MCF 10A (cell line): Measurements from ENCODE around the gene PSMD13. TPM values are rescaled to one million over a fixed set of nuclear protein-coding genes. Genes with fewer than 3 reads are reported as not detected.

Experiments used
- BruUV-seq: library from RNA; stranded (reverse); fragments of 400-500 nt; replicated peaks from 2 replicates; lab custom pipeline; 2021; lab: Mats Ljungman, UMichigan
- CTCF ChIA-PET: fragments of 300-600 bp; sonication (Branson Sonifier 250); formaldehyde crosslinking; extraction: SDS; loops from one replicate; lab custom pipeline; 2021; ENCODE audit warnings: antibody characterized with exemption, inconsistent platforms; lab: Yijun Ruan, JAX
- POLR2A ChIA-PET: fragments of 300-600, 350-650 bp; sonication (Branson Sonifier 250); formaldehyde crosslinking; extraction: SDS; loops from one replicate; lab custom pipeline; 2020; ENCODE audit warnings: antibody characterized with exemption, inconsistent platforms; lab: Yijun Ruan, JAX
- DNase-seq: peaks from one replicate; pipeline ENCODE4 v3.0.0-alpha.2; 2018; ENCODE audit not compliant: unreplicated experiment
- H3K27ac Mint-ChIP-seq: one replicate; pipeline ENCODE4 v1.8.0; 2022; ENCODE audit warnings: mild to moderate bottlenecking, low read depth, mixed read lengths; ENCODE audit not compliant: unreplicated experiment
- H3K27me3 Mint-ChIP-seq: one replicate; pipeline ENCODE4 v1.8.0; 2022; ENCODE audit warnings: mixed read lengths; ENCODE audit not compliant: insufficient read depth, unreplicated experiment
- H3K36me3 Mint-ChIP-seq: one replicate; pipeline ENCODE4 v1.8.0; 2022; ENCODE audit warnings: mild to moderate bottlenecking, moderate library complexity, mixed read lengths; ENCODE audit not compliant: insufficient read depth, unreplicated experiment
- H3K4me1 Mint-ChIP-seq: one replicate; pipeline ENCODE4 v1.8.0; 2022; ENCODE audit warnings: mixed read lengths; ENCODE audit not compliant: insufficient read depth, unreplicated experiment
- H3K4me3 Mint-ChIP-seq: one replicate; pipeline ENCODE4 v1.8.0; 2022; ENCODE audit warnings: mild to moderate bottlenecking, moderate library complexity, mixed read lengths; ENCODE audit not compliant: unreplicated experiment
- H3K9me3 Mint-ChIP-seq: one replicate; pipeline ENCODE4 v1.8.0; 2022; ENCODE audit warnings: mixed read lengths; ENCODE audit not compliant: unreplicated experiment
- intact Hi-C: fragments of 100-400 bp; cut with micrococcal nuclease; formaldehyde crosslinking; loops from 2 replicates; pipeline ENCODE4 v1.14.1; 2022
- total RNA-seq: library from RNA; stranded (reverse); gene quantifications from 2 replicates; pipeline ENCODE4 v1.2.3, GENCODE V29; 2022
- TF ChIP-seq, protein P1 (sequence below): fragments of 200-600 bp; IDR thresholded peaks from one replicate; pipeline ENCODE4 v1.8.0; 2022; ENCODE audit warnings: antibody characterized with exemption, mild to moderate bottlenecking; ENCODE audit not compliant: unreplicated experiment

PSMD13 gene
- total RNA-seq, 1 experiment from 2014 or later = 103 TPM

DNA sequence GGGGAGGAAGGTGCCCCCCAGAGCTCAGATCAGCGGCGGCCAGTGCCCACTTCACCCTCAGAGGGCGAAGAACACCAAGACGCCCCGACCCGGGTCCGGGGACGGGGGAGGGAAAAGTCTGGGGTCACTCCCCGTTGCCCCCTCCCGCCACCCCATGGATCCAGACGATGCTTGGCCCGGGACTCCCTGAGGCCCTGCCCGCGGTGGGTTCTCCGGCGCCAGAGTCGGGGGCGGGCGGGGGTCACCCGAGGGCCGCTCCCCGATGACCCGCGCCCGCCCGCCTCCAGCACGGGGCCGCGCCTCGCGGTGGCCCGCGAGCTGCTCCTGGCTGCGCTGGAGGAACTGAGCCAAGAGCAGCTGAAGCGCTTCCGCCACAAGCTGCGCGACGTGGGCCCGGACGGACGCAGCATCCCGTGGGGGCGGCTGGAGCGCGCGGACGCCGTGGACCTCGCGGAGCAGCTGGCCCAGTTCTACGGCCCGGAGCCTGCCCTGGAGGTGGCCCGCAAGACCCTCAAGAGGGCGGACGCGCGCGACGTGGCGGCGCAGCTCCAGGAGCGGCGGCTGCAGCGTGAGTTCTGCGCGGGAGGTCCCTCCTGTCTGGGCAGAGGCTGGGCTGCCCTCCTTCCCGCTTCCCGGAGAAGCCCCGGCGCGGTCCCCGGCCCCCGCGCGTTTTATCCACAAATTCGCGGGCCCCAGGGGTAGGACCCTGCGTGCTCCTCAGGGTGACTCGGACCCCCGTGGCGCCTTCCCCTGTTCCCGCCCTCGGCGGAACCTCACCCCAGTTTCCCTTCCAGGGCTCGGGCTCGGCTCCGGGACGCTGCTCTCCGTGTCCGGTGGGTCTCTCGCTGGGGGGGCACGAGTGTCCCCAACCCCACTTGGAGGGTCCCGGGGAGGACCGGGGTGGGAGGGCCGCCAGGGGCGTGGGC, 42.5 kb downstream of the PSMD13 start:
- no peak for DNase-seq

DNA sequence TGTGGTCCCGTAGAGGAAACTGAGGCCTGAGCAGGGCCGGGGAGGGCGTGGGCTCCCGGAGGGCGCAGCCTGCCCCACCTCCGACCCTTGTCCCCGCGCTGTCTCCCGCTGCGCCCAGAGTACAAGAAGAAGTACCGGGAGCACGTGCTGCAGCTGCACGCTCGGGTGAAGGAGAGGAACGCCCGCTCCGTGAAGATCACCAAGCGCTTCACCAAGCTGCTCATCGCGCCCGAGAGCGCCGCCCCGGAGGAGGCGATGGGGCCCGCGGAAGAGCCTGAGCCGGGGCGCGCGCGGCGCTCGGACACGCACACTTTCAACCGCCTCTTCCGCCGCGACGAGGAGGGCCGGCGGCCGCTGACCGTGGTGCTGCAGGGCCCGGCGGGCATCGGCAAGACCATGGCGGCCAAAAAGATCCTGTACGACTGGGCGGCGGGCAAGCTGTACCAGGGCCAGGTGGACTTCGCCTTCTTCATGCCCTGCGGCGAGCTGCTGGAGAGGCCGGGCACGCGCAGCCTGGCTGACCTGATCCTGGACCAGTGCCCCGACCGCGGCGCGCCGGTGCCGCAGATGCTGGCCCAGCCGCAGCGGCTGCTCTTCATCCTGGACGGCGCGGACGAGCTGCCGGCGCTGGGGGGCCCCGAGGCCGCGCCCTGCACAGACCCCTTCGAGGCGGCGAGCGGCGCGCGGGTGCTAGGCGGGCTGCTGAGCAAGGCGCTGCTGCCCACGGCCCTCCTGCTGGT, 43.4 kb downstream of the PSMD13 start:
- no peak for DNase-seq
- intact Hi-C loops = no loop called here
- ChIA-PET CTCF (interaction anchor here (1.1 to 1.6 kb wide), 2 partner anchors 37 kb away, joined by 3 to 4 read pairs; no protein-coding TSS in a partner anchor), POLR2A (no interaction called here)
- H3K27me3 Mint-ChIP-seq = peaks cover 54% of the 10 kb centered on the region
- peaks cover 6% of the 10 kb centered on the region for H3K4me1 Mint-ChIP-seq
- H3K27ac Mint-ChIP-seq = no peak overlapping the region
- TF ChIP-seq, protein P1, sequence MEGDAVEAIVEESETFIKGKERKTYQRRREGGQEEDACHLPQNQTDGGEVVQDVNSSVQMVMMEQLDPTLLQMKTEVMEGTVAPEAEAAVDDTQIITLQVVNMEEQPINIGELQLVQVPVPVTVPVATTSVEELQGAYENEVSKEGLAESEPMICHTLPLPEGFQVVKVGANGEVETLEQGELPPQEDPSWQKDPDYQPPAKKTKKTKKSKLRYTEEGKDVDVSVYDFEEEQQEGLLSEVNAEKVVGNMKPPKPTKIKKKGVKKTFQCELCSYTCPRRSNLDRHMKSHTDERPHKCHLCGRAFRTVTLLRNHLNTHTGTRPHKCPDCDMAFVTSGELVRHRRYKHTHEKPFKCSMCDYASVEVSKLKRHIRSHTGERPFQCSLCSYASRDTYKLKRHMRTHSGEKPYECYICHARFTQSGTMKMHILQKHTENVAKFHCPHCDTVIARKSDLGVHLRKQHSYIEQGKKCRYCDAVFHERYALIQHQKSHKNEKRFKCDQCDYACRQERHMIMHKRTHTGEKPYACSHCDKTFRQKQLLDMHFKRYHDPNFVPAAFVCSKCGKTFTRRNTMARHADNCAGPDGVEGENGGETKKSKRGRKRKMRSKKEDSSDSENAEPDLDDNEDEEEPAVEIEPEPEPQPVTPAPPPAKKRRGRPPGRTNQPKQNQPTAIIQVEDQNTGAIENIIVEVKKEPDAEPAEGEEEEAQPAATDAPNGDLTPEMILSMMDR = no peak
- no peaks in the 10 kb centered on the region for H3K36me3 Mint-ChIP-seq
- H3K9me3 Mint-ChIP-seq = no peaks in the 10 kb centered on the region
- H3K4me3 Mint-ChIP-seq = no peak overlapping the region
- no TSS peak for BruUV-seq

More for the DNA sequence above, 42.5 kb downstream of the PSMD13 start:
- ChIA-PET CTCF (interaction anchor here (0.6 to 1.1 kb wide), 3 partner anchors 12 to 50 kb away, joined by 3 to 5 read pairs (median 3); no protein-coding TSS in a partner anchor), POLR2A (no interaction called here)
- H3K9me3 Mint-ChIP-seq = no peaks in the 10 kb centered on the region
- TF ChIP-seq, protein P1 = no peak
- no peak overlapping the region for H3K27ac Mint-ChIP-seq
- intact Hi-C loops = no loop called here
- H3K36me3 Mint-ChIP-seq = no peaks in the 10 kb centered on the region
- H3K4me3 Mint-ChIP-seq = no peak overlapping the region
- BruUV-seq = no TSS peak
- H3K4me1 Mint-ChIP-seq = peaks cover 6% of the 10 kb centered on the region
- peaks cover 54% of the 10 kb centered on the region for H3K27me3 Mint-ChIP-seq

DNA sequence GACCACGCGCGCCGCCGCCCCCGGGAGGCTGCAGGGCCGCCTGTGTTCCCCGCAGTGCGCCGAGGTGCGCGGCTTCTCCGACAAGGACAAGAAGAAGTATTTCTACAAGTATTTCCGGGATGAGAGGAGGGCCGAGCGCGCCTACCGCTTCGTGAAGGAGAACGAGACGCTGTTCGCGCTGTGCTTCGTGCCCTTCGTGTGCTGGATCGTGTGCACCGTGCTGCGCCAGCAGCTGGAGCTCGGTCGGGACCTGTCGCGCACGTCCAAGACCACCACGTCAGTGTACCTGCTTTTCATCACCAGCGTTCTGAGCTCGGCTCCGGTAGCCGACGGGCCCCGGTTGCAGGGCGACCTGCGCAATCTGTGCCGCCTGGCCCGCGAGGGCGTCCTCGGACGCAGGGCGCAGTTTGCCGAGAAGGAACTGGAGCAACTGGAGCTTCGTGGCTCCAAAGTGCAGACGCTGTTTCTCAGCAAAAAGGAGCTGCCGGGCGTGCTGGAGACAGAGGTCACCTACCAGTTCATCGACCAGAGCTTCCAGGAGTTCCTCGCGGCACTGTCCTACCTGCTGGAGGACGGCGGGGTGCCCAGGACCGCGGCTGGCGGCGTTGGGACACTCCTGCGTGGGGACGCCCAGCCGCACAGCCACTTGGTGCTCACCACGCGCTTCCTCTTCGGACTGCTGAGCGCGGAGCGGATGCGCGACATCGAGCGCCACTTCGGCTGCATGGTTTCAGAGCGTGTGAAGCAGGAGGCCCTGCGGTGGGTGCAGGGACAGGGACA, 44.1 kb downstream of the PSMD13 start:
- Mint-ChIP-seq H3K36me3 (no peaks in the 10 kb centered on the region), H3K4me3 (no peak overlapping the region), H3K27me3 (peaks cover 48% of the 10 kb centered on the region), H3K4me1 (peaks cover 6% of the 10 kb centered on the region), H3K27ac (no peak overlapping the region), H3K9me3 (no peaks in the 10 kb centered on the region)
- ChIA-PET CTCF (interaction anchor here (1.1 to 1.6 kb wide), 2 partner anchors 37 to 38 kb away, joined by 3 to 4 read pairs; no protein-coding TSS in a partner anchor), POLR2A (interaction anchor here (0.7 kb wide), 1 partner anchor 44 kb away, joined by 4 read pairs; the partner anchor contains the start of genes PSMD13 and SIRT3)
- TF ChIP-seq, protein P1 = no peak
- no TSS peak for BruUV-seq
- no peak for DNase-seq
- intact Hi-C loops = no loop called here
